Panc1 (cell line): Measurements from ENCODE around the gene CEP95. TPM values are rescaled to one million over a fixed set of nuclear protein-coding genes. Genes with fewer than 3 reads are reported as not detected.

Experiments used
- ATAC-seq: fragments of 200-7000 bp; cut with Tn5 transposase; 2 replicates; pipeline ENCODE4 v1.9.1; 2020; ENCODE audit warnings: mild to moderate bottlenecking, moderate library complexity
- BruUV-seq: library from RNA; stranded (reverse); fragments of 400-500 nt; replicated peaks from 2 replicates; lab custom pipeline; 2021; lab: Mats Ljungman, UMichigan
- CTCF ChIA-PET: fragments of 300-600 bp; sonication (Branson Sonifier 250); formaldehyde crosslinking; loops from one replicate; lab custom pipeline; 2022; ENCODE audit warnings: antibody characterized with exemption; lab: Charles Lee
- POLR2A ChIA-PET: fragments of 300-600 bp; sonication (Branson Sonifier 250); formaldehyde crosslinking; loops from one replicate; lab custom pipeline; 2022; ENCODE audit warnings: antibody characterized with exemption; lab: Charles Lee
- DNase-seq: peaks from one replicate; pipeline ENCODE4 v3.0.0-alpha.2; 2010; ENCODE audit warnings: low read depth, low spot score
- H3K27ac ChIP-seq: 2 replicates; pipeline ENCODE4 v1.5.1; 2011; ENCODE audit warnings: mild to moderate bottlenecking, low read length, inconsistent platforms
- H3K27me3 ChIP-seq: fragments of 200-500 bp; sonication (Bioruptor generic); 2 replicates; pipeline ENCODE4 v1.6.0; 2014; ENCODE audit warnings: low read length, inconsistent platforms; ENCODE audit not compliant: control insufficient read depth, insufficient read depth
- H3K36me3 ChIP-seq: fragments of 200-500 bp; sonication (Bioruptor generic); 2 replicates; pipeline ENCODE4 v1.5.1; 2014; ENCODE audit warnings: inconsistent platforms, mild to moderate bottlenecking, low read length, moderate library complexity; ENCODE audit not compliant: control insufficient read depth, insufficient read depth
- H3K4me1 ChIP-seq: 2 replicates; pipeline ENCODE4 v1.5.1; 2011; ENCODE audit warnings: inconsistent platforms, mild to moderate bottlenecking, low read length, moderate library complexity; ENCODE audit not compliant: control insufficient read depth, insufficient read depth
- H3K4me3 ChIP-seq, 2 experiments: 2 replicates each; pipeline ENCODE4 v1.5.1; 2011 to 2012; ENCODE audit warnings: low read depth in 2 of 2, low read length in 2 of 2, mild to moderate bottlenecking in 2 of 2, inconsistent platforms in 1 of 2, moderate library complexity in 1 of 2
- H3K9me3 ChIP-seq: fragments of 200-500 bp; sonication (Bioruptor generic); 2 replicates; pipeline ENCODE4 v1.5.1; 2014; ENCODE audit warnings: low read depth, mild to moderate bottlenecking, inconsistent platforms, low read length, moderate library complexity; ENCODE audit not compliant: control insufficient read depth, insufficient read depth
- CTCF ChIP-seq: fragments of 450-650 bp; IDR thresholded peaks from 2 replicates; pipeline ENCODE4 v1.5.1; 2017; ENCODE audit warnings: mild to moderate bottlenecking
- POLR2AphosphoS5 ChIP-seq: IDR thresholded peaks from 2 replicates; pipeline ENCODE4 v1.6.1; 2012; ENCODE audit warnings: mild to moderate bottlenecking, low read depth, low read length, moderate library complexity
- REST ChIP-seq, 2 experiments: IDR thresholded peaks; 2 replicates each; pipeline ENCODE4 v1.6.1; 2011 to 2012; ENCODE audit warnings: low read depth in 2 of 2, control low read depth in 1 of 2, low read length in 1 of 2, mild to moderate bottlenecking in 1 of 2, moderate library complexity in 1 of 2; ENCODE audit not compliant: insufficient read depth in 1 of 2
- SIN3A ChIP-seq: IDR thresholded peaks from 2 replicates; pipeline ENCODE4 v1.6.1; 2012; ENCODE audit warnings: low read depth, mild to moderate bottlenecking, low read length, moderate library complexity, borderline replicate concordance; ENCODE audit not compliant: insufficient read depth
- TCF7L2 ChIP-seq: IDR thresholded peaks from 2 replicates; pipeline ENCODE4 v1.6.1; 2011; ENCODE audit warnings: mild to moderate bottlenecking, low read depth, low read length, inconsistent platforms
- in situ Hi-C: cut with HindIII; loops from 2 replicates; pipeline ENCODE4 v1.10.0; 2016; ENCODE audit warnings: low sequenced_read_pairs, low pct_unique_long_range_greater_than_20kb
- intact Hi-C: fragments of 100-400 bp; cut with micrococcal nuclease; formaldehyde crosslinking; loops from one replicate; pipeline ENCODE4 v1.10.0; 2022; ENCODE audit not compliant: unreplicated experiment
- total RNA-seq: library from RNA; stranded (reverse); gene quantifications from one replicate; pipeline ENCODE4 v1.2.1, GENCODE V29; 2021; ENCODE audit not compliant: unreplicated experiment

CEP95 gene
- total RNA-seq, 1 experiment from 2014 or later = 23.2 TPM

- H3K9me3 ChIP-seq = no peaks in the 10 kb centered on the region
- DNase-seq (no peak), ATAC-seq (no peak)
- in situ Hi-C loops = no loop called here
- no peaks in the 10 kb centered on the region for H3K4me1 ChIP-seq
- peaks cover 16% of the 10 kb centered on the region; the same call in 1 of the 2 replicates for H3K36me3 ChIP-seq
- ChIA-PET CTCF (no interaction called here), POLR2A (no interaction called here)
- no peak for TF ChIP-seq CTCF
- TF ChIP-seq TCF7L2 = no peak
- TF ChIP-seq SIN3A = no peak
- no peak for TF ChIP-seq REST (IDR thresholded peaks at IDR 0.05; ENCODE audit: insufficient read depth in 1 of 2, low read depth in 2 of 2, low read length in 1 of 2)
- no peak for TF ChIP-seq POLR2AphosphoS5
- H3K27me3 ChIP-seq = no peaks in the 10 kb centered on the region
- intact Hi-C loops = no loop called here
- no peak overlapping the region for H3K4me3 ChIP-seq
- H3K27ac ChIP-seq = no peak overlapping the region
- no TSS peak for BruUV-seq
Measured at GRCh38 chr17:64477849-64478248, 28.9 kb upstream of the CEP95 start.

GRCh38 chr17:64480951-64481350, 25.8 kb upstream of the CEP95 start:
- peaks cover 16% of the 10 kb centered on the region; the same call in 1 of the 2 replicates for H3K36me3 ChIP-seq
- H3K27ac ChIP-seq = no peak overlapping the region
- no peaks in the 10 kb centered on the region for H3K4me1 ChIP-seq
- in situ Hi-C loops (no loop called here), intact Hi-C loops (no loop called here)
- no peaks in the 10 kb centered on the region for H3K27me3 ChIP-seq
- BruUV-seq = no TSS peak
- no peak overlapping the region for H3K4me3 ChIP-seq
- no peak for DNase-seq
- ATAC-seq = no peak
- ChIA-PET CTCF (interaction anchor here (1.0 kb wide), 1 partner anchor 62 kb away, joined by 4 read pairs; no protein-coding TSS in a partner anchor), POLR2A (no interaction called here)
- no peaks in the 10 kb centered on the region for H3K9me3 ChIP-seq
- no peak for TF ChIP-seq TCF7L2
- no peak for TF ChIP-seq SIN3A
- TF ChIP-seq POLR2AphosphoS5 = no peak
- TF ChIP-seq REST (IDR thresholded peaks at IDR 0.05; ENCODE audit: insufficient read depth in 1 of 2, low read depth in 2 of 2, low read length in 1 of 2) = no peak
